Measurements from ENCODE around the gene CCDC74B.
"Not testable (repeated sequence)": the region's sequence is repeated elsewhere in the genome, so short reads cannot be mapped to it uniquely, and the experiment has no call there.

CCDC74B gene

DNA sequence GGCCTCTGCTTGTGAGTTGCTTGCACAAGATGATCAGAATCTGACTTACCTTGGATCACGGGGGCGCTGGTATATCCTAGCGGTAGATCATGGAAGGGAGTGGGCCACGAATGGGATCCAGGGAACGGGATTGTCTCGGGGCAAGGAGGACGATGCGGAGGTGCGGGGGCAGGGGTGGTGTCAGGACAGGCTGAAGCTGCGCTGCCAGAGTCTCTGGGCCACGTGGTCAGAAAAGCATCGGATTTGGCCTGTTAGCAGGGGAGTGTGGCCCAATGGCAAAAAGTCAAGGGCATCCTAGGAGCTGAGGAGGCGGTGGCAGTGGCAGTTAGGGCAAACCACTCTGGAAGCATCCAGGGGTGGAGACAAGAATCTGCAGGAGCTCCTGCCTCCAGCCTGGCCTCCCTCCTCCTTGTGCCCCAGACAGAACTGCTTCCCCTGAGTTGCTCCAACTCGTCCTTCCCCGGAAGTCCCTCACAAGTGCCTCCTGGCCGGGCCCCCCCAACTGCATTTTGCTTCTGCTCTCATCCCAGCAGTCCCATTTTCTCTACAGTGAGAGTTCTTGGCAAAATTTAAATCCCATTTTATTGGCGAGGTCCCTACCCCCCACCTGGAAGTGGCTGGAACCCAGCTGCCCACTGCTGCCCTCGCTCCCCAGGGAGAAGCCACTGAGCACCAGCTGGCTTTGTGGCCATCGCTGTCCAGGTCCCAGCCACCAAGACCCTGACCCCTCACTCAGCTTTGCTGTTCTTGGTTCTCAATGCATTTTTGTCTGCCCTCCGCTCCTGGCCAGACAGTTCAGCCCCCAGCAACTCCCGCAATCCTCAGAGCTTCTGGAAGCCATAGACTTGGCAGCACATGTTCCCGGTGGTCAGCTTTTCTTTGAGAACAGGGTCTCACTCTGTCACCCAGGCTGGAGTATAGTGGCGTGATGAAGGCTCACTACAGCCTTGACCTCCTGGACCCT is 5.6 kb upstream of the CCDC74B start:
- DNase-seq (ENCODE audit: low read depth): no peak

DNA sequence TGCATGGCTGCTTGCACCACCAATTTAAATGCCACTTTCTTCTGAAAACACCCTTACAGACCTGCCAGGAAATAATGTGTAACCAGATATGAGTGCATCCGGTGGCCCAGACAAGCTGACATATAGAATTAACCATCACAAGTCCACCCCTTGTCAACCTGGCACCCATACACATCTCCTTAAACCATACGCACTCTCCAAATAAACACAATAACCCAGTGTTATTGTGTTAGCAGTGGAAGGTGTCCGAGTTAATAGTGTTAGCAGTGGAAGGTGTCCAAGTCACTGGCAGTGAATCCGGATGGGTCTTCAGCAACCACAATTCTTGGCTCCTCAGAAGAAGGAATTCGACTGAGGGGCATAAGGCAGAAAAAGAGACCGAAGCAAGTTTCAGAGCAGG is 3.6 kb upstream of the CCDC74B start:
- not testable (repeated sequence) for DNase-seq (ENCODE audit: low read depth)

DNA sequence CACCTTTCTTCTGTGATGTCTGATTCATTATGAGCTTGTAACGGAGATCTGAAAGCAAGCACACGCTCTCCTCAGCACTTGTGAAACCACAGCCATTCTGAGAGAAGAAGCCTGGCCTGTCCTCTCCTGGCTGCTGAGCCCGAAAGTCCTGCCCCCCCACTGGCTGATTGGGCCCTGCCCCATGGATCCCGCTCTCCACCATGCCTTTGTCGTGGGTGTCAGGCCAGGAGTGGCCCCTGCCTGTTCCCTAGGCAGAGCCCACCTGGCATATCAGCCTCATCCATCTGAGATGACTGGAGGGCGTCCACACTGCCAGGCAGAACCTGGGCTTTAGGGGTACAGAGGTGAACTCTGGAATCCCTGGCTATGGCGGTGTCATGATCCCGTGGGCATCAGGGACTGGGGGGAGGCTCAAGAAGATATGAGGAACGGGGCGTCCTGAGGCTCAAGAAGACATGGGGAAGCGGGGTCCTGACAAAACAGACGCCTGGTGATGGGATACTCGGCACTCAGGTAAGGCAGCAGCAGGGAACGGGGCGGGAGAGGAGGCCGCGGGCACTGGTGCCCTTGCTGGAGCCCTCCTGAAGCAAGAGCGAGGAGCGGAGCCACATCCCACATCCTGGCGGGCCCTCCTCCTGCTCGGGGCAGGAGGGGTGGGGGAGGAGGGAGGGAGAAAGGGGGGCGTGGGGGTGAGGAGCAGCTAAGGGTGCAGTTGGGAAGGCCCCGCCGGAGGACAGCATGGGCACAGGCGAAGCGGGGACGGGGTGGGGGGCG is 1.5 kb downstream of the CCDC74B start:
- not testable (repeated sequence) for DNase-seq (ENCODE audit: low read depth)

DNA sequence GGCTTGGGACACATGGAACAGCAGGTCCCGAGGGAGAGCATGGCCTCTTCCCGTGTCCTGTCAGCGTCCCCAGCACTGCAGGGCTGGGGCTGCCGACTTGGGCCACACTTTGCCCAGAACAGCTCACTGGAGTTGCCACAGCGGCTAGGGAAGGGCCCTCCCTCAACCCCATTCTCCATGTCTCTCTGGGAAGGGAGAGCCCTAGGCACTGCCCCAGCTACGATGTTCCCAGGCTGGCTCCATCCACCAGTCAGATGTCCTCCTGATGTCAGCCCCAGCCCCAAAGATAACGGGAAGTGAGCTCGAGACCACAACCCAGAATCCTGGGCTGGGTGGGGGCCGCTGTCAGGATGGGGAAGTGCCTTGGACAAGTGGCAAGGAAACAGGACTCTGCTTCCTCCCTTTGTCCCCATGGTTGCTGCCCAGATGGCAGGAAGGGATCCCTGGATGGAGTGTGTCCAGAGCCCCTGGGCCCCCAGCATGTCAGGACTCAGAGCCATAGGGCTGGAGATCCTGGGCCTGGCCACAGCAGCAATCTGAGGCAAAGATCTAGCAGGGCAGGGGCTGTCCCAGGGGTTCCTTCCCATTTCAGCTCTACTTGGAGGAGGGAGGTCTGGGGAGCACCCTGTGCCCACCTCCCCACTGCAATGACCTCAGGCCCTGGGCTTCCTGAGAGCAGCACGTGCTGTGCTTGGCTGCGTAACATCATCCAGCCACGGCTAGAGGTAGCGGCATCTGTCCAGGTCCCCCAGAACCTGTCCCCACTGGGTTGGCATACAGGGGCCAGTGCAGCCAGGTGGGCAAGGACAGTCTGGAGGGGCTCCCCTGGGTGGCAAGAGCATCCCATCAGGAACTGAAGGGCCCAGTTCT is 2.3 kb downstream of the CCDC74B start:
- not testable (repeated sequence) for DNase-seq (ENCODE audit: low read depth)

DNA sequence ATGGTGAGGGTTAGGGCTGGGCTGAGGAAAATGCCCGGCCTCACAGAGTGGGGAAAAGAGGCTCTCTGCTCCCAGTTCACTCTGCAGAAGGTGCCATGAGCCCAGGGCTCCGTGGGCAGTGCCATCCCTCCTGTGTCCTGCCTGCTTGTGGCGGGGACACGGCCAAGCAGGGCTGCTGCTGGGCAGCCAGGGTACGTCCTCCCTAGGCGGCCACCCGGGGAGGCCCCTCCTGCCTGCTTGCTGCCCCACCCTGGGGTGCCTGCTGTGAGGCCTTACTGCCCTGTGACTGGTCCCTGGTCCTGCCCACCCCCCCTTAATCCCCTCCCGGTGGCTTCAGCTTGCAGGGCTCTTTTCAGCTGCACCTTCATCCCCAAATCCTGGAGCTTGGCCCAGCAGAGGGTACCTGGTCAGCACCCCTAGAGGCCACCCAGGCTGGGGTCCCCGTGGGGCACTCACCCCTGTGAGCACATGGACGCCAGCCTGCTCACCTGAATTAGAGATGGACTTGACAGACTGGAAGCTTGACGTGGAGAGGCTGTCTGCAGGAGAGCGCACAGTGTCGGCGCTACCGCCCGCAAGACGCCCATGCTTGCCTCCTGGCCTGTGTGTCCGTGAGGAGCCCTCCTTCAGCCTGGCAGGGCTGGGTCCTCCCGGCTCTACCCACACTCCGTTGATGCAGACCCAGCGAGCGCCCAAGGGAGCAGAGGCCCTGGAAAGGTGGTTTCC is 3.1 kb downstream of the CCDC74B start:
- DNase-seq (ENCODE audit: low read depth): not testable (repeated sequence)

DNA sequence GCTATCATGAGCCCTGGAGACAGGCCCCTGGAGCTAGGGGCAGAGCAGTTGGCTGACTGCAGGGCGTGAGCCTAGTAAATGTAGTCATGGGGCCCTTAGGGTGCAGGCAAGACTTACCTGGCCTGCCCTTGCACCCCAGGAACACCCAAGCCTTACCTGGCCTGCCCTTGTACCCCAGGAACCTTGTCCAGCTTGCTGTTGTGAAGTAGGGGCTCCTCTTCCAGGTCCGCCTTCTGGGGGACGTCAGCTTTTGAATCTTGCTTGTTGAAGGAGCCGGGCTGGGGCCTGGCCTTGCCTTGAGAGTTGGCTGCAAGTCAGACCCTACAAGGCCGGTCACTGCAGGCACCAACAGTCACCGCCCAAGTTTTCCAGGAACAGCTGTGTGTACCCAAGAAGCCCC is 3.9 kb downstream of the CCDC74B start:
- not testable (repeated sequence) for DNase-seq (ENCODE audit: low read depth)

DNA sequence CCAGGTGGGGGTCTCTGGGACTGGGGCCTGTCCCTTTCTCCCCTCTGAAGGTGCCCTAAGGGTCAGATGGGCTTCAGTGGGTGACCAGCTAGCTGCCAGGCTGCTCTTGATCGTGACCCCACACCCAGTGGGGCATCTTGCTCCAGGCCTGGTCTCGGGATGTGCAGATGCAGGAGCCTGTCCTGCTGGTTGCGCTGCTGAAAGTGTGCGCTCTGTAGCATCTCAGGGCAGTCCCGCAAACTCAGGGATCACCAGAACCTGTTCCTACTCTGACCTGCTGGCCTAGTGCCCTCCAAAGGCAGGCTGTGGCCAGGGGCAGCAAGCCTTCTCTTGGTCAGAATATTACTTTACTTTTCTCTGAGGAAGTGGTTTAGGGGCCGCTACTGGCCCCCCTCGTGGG is 4.4 kb downstream of the CCDC74B start:
- not testable (repeated sequence) for DNase-seq (ENCODE audit: low read depth)

DNA sequence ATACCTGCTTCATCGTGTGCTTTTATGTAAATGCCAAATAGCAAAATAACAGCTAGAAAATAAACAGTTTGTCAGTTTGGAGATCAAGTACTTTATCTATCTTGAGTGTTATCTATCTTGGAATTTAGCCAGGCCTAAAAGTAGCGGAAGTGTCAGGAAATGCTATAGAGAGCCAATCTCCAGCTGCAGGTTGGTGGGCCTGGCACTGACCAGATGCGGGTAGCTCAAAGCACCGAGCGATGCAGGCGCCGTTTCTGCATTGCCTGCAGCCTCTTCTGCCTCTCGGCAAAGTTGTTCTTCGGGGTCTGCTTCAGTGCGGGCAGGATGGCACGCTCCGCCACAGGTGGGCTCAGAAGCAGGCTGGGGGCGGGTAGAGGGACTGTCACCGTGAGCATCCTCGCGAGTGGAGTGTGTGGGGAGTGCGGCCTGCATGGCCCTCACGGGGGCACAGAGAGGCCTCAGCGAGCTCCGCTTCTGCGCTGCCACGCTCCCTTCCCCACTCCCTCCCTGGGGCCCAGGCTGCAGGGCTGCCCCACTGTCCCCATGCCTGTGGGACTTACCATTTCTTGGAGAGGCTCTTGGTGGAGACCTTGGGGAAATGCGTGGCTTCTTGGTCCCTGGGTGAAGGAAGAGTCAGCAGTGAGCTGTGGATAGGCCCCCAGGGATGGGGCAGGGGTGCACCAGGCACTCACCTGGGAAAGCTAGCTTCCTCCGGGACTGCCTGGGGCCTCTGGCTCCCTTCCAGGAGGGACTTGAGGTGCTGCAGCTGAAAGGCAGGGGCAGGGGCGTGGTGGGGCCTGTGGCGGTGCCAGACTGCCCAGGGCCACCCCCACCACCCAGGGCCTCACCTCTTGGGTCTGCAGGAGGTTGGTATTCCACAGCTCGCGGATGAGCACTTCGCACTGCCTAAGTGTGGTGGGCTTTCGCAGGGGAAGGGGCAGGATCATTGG is 5.3 kb downstream of the CCDC74B start:
- not testable (repeated sequence) for DNase-seq (ENCODE audit: low read depth)

DNA sequence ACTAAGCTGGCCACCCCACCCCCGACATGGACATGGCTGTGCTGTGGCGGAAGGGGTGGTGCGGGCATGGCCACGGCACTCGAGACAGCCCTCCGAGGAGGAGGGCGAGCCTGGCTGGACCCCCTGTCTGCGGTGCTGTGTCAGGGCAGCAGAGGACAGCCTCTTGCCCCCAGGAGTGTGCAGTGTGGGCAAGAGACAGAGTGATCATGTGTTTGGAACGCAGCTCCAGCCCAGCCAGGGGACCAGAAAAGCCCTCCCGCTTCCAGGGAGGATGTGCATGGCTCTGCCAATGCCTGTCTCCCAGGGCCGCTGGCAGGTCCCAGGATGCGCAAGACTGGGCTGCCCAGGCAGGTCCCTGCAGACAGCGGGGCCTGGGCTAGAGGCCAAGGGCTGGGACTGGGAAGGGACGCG is 6.1 kb downstream of the CCDC74B start:
- DNase-seq (ENCODE audit: low read depth): not testable (repeated sequence)

DNA sequence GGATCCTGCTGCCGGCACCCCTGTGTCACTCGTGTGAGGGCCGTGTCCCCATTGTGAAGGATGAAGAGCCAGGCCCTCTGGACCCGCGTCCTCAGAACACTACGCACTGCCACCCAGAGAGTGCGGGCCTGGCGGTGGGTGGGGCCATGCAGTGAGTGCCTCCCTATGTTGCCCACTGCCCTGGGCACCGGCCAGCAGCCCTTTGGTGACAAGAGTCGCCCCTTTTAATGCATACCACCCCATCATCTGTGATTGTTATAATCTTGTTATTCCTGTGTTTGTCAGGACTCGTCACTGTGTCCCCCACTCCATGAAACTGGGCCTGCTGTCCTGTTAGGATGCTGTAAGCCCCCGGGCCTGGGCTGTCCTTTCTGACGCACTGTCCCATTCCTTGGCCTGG is 6.6 kb downstream of the CCDC74B start:
- DNase-seq (ENCODE audit: low read depth): not testable (repeated sequence)

DNA sequence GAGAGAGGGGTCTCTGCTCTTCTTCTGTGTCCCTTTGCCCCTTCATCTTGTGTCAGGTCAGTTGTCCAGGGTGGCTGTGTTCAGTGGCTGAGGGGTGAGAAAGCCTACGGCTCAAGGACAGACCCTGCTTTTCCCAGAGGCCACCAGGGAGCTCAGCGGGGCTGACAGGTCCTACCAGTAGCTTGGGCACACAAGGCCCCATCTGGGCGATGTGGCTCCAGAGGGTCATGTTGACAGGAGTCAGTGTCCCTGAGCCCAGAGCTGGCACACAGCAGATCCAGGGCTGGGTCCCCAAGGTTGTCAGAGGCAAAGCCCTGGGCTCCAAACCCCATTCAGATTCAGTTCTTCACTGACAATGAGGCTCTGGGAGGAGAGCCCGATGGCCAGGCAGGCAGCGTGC is 7.8 kb downstream of the CCDC74B start:
- DNase-seq (ENCODE audit: low read depth): not testable (repeated sequence)

DNA sequence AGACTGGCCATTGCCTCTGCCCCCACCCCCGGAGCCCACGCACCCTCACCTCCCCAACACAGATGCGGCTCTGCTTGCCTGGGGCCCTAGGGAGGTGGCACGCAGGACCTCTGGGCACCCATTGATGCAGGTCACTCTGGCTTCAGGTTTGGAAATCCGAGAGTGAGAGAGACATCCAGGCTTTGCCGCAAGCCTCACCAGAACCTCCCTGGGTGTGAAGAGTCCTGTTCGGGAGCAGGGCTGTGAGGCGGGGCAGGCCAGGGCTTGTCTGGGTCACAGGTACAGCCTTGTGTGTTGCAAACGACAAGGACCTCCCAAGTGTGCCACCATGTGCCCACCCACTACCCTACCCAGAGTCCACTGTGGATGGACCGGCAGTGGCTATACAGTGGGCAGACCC is 8.4 kb downstream of the CCDC74B start:
- not testable (repeated sequence) for DNase-seq (ENCODE audit: low read depth)

DNA sequence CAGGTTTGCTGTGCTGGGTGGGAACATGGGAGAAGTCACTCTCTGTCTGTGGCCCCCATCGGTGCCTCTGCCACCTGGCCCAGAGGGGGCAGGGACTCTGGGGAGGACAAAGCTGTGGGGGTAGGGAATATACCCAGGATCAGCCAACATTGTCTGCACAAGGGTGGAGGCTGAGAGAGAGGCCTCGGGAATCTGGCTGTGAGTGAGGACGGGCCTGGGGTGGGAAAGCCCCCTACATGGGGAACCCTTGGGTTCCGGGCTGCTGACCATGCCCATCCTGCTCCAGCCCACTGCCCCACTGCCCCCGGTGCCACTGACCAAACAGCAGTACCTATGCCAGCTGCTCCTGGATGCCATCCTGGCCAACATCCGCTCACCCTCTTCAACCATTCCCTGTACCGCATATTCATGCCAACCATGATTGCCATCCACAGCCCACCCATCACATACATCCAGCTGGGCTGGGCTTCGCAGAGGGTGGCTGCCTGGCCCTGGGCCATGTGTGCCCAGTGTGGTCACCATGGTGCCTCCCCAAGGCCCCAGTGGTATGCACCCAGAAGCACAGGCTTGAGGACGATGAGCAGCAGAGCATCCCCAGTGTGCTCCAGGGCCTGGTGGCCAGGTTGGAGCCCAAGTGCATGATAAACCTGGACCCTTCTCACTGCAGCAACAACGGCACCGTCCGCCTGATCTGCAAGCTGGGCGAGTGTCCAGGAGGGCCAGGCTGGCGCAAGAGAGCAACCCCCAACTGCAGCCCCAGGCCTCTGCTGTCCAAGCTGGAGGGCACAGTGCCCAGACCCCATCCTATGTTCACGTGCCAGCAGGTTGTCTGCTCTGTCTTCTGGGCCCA is 9.0 kb downstream of the CCDC74B start:
- DNase-seq (ENCODE audit: low read depth): no peak

DNA sequence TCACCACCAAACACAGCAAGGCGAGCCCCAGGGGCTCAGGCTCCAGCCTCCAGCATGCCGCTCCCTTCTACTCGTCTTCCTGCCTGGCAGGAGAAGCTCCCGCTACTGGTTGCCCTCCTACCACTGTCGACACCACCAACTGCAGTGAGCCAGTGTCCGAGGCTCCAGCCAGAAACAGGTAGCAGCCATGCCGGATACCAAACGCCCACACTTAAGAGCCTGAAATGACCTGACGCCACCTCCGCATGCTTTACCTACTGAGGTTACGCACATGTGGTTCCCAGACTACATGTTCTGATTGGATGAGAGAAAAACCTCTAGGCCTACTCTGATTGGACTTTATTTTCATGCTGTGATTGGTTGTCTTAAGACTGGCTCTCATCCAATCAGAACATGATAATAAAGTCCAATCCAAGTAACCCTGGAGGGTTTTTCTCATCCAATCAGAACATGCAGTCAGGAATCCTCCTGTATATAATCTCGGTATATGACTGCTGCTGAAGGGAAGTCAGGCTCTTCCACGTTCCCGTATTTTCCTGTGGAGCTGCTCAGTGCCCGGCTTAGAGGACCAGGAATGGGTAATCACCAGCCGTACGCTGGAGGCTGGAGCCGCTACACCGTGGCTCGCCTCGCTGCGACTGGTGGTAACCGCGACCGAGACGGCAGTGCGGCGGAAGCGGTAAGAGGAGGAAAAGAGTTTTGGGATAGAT is 15.6 kb downstream of the CCDC74B start, which contains the start of gene POTEF:
TSS of gene POTEF (minus strand) at position 103 of the 710 bp plus-strand sequence. CDS start 8,707 bp downstream, outside the sequence.
- not testable (repeated sequence) for DNase-seq (ENCODE audit: low read depth)

DNA sequence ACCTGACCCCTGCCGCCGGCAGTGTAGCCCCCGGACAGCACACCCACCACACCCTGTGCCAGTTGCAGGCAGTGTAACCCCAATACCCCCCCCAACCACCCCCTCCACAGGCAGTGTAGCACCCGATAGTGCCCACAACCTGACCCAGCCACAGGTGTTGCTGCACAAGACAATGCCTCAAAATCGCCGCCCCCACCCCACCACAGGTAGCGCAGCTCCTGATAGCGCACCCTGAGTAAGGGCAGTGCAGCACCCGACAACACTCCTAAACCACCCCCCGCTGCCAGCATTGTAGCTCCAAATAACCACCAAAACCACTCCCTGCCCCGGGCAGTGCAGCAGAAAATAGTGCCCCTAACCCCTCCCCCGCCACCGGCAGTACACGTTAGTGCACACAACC is 16.4 kb downstream of the CCDC74B start:
- DNase-seq (ENCODE audit: low read depth): not testable (repeated sequence)

DNA sequence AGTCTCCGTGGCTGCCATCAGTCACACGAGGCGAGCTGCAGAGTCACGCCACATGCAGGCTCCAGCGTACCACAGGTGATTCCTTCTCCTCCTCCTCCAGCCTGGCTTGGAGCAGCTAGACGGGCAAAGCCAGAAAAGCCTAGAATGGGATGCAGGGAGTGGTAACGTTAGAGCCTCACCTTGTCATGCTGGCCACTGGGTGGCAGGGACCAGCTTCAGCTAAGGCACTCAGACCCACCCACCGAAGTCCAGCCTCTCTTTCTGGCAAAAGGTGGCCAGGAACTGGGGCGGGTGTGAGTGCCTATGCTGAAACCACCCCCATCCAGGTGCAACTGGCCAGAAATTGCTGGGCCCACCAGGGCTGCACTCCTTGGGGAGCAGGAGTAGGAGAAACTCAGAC is 17.2 kb downstream of the CCDC74B start:
- DNase-seq (ENCODE audit: low read depth): not testable (repeated sequence)

DNA sequence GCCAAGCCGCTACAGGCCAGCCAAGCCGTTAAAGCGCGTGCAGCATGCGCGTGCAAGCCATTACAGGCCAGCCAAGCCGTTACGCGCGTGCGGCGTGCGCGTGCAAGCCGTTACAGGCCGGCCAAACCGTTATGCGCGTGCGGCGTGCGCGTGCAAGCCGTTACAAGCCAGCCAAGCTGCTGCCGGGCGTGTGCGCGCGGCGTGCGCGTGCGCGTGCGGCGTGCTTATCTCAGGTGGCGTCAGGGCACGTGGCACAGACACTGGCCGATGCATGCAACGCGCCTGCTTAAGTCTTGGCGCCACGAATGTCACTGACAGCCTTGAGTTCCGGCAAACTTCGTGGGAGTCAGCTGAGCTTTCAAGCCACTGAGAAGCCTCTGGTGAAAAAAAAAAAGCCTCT is 24.0 kb downstream of the CCDC74B start:
- not testable (repeated sequence) for DNase-seq (ENCODE audit: low read depth)

Data from stromal cell of bone marrow (primary cell).